ENCODE results near the gene CA4. TPM values are rescaled to one million over a fixed set of nuclear protein-coding genes. Genes with fewer than 3 reads are reported as not detected.

Gene CA4
- total RNA-seq, 1 experiment from 2014 or later = 1.7 TPM

GRCh38 chr17:60161598-60162330 lies 12.0 kb downstream of the CA4 start:
- peak overlapping the region in 2 of 3 experiments; percentile 68 to 83; a peak in 3 of 7 replicates for H3K27ac Mint-ChIP-seq
- Histone ChIP-seq H3T11ph (ENCODE audit: low read length) (no peak overlapping the region), H3K14ac (ENCODE audit: insufficient read depth, low read length) (peak overlapping the region; percentile 66), H4K20me1 (ENCODE audit: control insufficient read depth, insufficient read depth, insufficient read length) (peaks cover 2% of the 10 kb centered on the region), H3K79me2 (ENCODE audit: insufficient read depth, low read length) (no peaks in the 10 kb centered on the region), H2BK15ac (ENCODE audit: low read depth, low read length) (no peak overlapping the region), H3K79me1 (ENCODE audit: insufficient read depth, low read depth, low read length, poor library complexity, severe bottlenecking) (no peaks in the 10 kb centered on the region), H3K4ac (ENCODE audit: low read depth, low read length) (no peak overlapping the region; the same call in 1 of the 2 replicates), H3K9me3 (ENCODE audit: control insufficient read depth, low read depth, low read length) (no peaks in the 10 kb centered on the region), H2BK20ac (ENCODE audit: low read depth, low read length, poor library complexity, severe bottlenecking) (no peak overlapping the region), H3K56ac (ENCODE audit: insufficient read length, low read depth, low read length) (no peak overlapping the region), H4K5ac (ENCODE audit: insufficient read length, low read depth, low read length) (no peak overlapping the region), H3K4me1 (ENCODE audit: insufficient read depth, low read length) (peaks cover 10% of the 10 kb centered on the region; the same call in 1 of the 2 replicates), H2BK12ac (ENCODE audit: insufficient read length, low read depth, low read length) (no peak overlapping the region), H3K18ac (ENCODE audit: insufficient read length, low read depth, low read length) (peak overlapping the region; percentile 55), H3K27me3 (ENCODE audit: insufficient read depth, low read length) (no peaks in the 10 kb centered on the region), H3K27ac (ENCODE audit: insufficient read length, low read depth, low read length) (no peak overlapping the region), H2BK5ac (ENCODE audit: insufficient read length, low read length) (no peak overlapping the region), H3K23me2 (ENCODE audit: insufficient read length, low read depth, low read length, poor library complexity, severe bottlenecking) (no peaks in the 10 kb centered on the region), H3K4me2 (ENCODE audit: insufficient read depth, insufficient read length, low read length) (peak overlapping the region; percentile 13), H2AK5ac (ENCODE audit: insufficient read length, low read length) (no peak overlapping the region), H3K23ac (ENCODE audit: insufficient read length, low read depth, low read length) (no peak overlapping the region), H3K9ac (ENCODE audit: extremely low read depth, insufficient read length, low read length) (no peak overlapping the region), H4K8ac (replicated peaks; ENCODE audit: insufficient read length, low read depth, low read length) (no peak overlapping the region), H4K91ac (ENCODE audit: insufficient read length, low read depth, low read length) (no peak overlapping the region), H2AFZ (ENCODE audit: low read length) (no peak overlapping the region), H2BK120ac (ENCODE audit: low read depth, low read length, poor library complexity, severe bottlenecking) (no peak overlapping the region)
- TF ChIP-seq, protein P1, sequence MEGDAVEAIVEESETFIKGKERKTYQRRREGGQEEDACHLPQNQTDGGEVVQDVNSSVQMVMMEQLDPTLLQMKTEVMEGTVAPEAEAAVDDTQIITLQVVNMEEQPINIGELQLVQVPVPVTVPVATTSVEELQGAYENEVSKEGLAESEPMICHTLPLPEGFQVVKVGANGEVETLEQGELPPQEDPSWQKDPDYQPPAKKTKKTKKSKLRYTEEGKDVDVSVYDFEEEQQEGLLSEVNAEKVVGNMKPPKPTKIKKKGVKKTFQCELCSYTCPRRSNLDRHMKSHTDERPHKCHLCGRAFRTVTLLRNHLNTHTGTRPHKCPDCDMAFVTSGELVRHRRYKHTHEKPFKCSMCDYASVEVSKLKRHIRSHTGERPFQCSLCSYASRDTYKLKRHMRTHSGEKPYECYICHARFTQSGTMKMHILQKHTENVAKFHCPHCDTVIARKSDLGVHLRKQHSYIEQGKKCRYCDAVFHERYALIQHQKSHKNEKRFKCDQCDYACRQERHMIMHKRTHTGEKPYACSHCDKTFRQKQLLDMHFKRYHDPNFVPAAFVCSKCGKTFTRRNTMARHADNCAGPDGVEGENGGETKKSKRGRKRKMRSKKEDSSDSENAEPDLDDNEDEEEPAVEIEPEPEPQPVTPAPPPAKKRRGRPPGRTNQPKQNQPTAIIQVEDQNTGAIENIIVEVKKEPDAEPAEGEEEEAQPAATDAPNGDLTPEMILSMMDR (conservative IDR thresholded peaks at IDR 0.05) = no peak
- peak overlapping the region in 1 of 2 experiments; percentile 58; a peak in 2 of 5 replicates for H3K4me3 Mint-ChIP-seq
- DNase-seq = peak; percentile 65
- H3K4me1 Mint-ChIP-seq = peaks cover 50 to 73% of the 10 kb centered on the region in 2 experiments
- no peaks in the 10 kb centered on the region for H3K36me3 Mint-ChIP-seq (ENCODE audit: insufficient read depth in 1 of 3, low read depth in 3 of 3)
- H3K9me3 Mint-ChIP-seq = no peaks in the 10 kb centered on the region
- peaks cover 22% of the 10 kb centered on the region for H3K27me3 Mint-ChIP-seq (ENCODE audit: low read depth)
- WGBS (ENCODE audit: extremely low coverage, insufficient read length, low lambda C conversion rate) = no CpG with 5 or more reads among the region's 17 CpGs
